ENCODE data around the gene PRKAR1A.
"Not testable (repeated sequence)": the region's sequence is repeated elsewhere in the genome, so short reads cannot be mapped to it uniquely, and the experiment has no call there.

Gene PRKAR1A

GRCh38 chr17:68511671-68512246 is 471 bp upstream of the PRKAR1A start:
- peak; percentile 81 for DNase-seq

DNA sequence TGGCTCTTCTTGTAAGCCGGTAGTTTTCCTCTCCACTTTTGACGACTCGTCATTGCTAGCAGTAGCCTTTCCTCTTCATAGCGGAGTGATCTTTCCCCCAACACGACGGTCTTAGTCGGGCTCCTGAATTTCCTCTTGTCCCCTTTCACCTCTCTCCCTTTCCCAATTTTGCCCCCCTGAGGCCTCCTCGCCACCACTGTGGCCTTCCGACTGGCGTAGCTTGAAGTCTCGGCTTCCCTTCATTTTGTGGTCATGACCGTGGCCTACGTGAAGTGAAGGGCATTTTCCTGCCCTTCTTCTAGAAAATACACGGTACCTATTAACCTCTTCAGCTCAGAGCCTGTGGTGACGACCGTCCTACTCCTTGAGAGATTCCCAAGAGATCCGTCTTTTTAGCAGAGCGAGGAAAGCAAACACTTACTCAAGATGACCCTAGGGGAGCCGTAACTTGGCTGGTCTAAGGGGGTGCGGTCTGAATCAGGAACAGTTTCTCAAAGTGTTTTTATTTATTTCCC is 787 bp downstream of the PRKAR1A start:
- DNase-seq: no peak

DNA sequence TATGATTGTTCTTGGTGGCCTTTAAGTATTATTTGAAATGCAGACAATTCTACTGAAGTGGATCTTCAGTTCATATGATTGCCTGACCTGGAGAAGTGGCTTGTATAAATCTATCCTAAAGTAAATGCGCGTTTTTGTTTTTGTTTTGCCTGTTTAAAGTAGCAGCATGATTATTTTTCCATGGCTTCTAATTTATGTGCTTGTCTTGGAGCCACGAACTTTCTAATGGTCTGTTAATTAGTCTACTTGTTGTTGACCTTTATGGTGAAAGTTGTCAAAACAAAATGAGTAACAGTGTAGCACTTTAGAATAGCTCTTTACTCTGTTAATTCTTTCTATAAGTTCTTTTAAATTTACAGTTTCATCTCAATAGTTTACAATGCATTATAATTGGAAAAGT is 1.7 kb downstream of the PRKAR1A start:
- no peak for DNase-seq

GRCh38 chr17:68514831-68515635 is 2.8 kb downstream of the PRKAR1A start:
- no peak for DNase-seq

DNA sequence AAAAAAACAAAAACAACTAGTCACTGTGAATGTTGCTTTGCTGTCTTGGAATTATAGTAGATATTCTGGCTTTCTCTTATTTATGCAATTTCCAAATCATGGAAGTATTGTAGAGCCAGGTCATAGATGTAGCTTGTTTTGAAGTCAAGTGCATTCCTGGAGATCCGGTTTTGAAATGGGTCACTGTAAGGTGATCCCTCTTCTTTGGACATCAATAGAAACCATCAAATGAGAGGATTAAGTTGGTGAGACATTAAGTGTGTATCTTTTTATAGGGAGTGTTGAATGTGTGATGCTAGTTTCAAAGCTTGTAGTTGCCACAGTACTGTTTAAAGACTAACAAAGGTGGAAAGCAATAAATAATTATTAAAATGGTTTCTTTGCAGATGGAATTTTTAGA is 4.5 kb downstream of the PRKAR1A start:
- DNase-seq: no peak

DNA sequence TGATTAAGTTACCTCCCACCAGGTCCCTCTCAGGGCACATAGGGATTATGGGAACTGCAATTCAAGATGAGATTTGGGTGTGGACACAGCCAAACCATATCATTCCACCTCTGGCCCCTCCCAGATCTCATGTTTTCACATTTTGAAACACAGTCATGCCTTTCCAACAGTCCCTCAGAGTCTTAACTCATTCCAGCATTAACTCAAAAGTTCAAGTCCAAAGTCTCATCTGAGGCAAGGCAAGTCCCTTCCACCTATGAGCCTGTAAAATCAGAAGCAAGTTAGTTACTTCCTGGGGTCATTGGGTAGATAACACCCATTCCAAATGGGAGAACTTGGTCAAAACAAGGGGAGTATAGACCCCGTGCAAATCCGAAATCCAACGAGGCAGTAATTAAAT is 5.4 kb downstream of the PRKAR1A start:
- DNase-seq: not testable (repeated sequence)

DNA sequence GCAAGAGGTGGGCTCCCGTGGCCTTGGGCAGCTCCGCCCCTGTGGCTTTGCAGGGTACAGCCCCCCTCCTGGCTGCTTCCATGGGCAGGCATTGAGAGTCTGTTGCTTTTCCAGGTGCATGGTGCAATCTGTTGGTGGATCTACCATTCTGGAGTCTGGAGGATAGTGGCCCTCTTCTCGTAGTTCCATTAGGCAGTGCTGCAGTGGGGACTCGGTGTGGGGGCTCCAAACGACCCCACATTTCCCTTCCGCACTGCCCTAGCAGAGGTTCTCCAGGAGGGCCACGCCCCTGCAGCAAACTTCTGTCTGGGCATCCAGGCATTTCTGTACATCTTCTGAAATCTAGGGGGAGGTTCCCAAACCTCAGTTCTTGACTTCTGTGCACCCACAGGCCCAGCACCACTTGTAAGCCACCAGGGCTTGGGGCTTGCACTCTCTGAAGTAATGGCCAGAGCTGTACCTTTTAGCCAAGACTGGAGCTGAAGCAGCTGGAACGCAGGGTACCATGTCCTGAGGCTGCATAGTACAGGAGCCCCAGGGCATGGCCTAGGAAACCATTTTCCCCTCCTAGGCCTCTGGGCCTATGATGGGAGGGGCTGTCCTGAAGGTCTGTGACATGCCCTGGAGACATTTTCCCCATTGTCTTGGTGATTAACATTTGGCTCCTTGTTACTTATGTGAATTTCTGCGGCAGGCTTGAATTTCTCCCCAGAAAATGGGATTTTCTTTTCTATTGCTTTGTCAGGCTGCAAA is 6.0 kb downstream of the PRKAR1A start:
- DNase-seq: no peak

DNA sequence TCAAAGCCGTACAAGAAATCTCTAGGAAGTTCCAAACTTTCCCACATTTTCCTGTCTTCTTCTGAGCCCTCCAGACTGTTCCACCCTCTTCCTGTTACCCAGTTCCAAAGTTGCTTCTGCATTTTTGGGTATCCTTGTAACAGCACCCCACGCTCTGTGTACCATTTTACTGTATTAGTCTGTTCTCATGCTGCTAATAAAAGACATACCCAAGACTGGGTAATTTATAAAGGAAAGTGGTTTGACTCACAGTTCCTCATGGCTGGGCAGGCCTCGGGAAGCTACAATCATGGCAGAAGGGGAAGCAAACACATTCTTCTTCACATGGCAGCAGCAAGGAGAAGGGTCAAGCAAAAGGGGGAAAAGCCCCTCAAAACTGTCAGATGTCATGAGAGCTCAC is 6.8 kb downstream of the PRKAR1A start:
- DNase-seq: not testable (repeated sequence)

GRCh38 chr17:68519911-68520310 is 7.7 kb downstream of the PRKAR1A start:
- no peak for DNase-seq

DNA sequence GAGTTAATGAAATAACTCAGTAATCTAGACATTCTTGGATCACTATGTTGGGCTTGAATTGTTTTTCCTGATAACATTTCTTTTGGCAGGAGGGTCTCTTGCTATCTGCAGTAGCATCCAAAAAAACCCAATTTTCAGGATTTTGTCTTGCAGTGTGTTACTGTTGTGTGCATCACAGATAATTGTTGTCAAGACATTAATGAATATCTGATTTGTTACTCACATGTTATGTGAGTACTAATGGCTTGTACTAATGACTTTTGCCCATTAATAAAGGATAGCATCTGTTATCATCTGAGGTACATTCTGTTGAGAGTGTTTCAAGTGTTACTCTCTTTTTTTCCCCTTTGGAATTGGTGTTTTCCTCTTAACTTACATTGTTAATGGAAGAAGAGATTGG is 10.0 kb downstream of the PRKAR1A start:
- no peak for DNase-seq

GRCh38 chr17:68526548-68526947 is 14.3 kb downstream of the PRKAR1A start:
- no peak for DNase-seq

DNA sequence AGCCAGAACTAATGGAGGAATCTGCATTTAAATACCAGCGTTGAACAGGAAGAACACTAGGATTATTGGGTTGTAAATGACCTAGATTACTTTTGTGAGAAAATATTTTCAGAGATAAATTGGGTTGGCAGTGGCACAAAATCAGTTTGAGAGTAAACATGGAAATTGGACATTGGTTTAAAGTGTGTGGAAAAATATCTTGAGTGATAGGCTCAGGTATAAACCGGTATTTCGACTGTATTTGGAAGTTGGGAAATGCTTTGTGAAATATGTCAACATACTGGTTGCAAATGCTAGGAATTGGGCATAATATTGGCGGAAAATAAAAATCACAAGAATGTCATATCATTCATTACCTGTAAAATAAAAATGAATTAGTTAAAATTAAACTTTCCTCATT is 15.1 kb downstream of the PRKAR1A start:
- no peak for DNase-seq

GRCh38 chr17:68531252-68531651 is 19.0 kb downstream of the PRKAR1A start:
- DNase-seq: no peak

DNA sequence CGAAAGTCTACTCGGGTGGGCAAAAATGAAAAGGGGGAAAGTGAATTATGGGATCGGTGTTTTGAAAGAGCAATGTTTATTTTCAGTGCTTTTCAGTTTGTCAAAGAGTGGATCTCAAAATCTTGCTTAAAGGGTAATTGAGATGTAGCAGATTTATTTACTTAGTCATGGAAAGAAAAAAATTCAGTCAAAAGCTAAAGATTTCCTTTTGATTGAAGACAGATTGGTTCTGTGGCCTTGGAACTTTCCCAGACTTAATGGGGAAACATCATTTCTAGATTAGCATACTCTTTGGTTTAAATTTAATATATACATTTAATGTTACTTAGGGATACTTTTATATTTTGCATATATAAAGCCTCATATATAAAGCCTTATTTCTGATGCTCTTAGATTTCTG is 20.6 kb downstream of the PRKAR1A start:
- no peak for DNase-seq

DNA sequence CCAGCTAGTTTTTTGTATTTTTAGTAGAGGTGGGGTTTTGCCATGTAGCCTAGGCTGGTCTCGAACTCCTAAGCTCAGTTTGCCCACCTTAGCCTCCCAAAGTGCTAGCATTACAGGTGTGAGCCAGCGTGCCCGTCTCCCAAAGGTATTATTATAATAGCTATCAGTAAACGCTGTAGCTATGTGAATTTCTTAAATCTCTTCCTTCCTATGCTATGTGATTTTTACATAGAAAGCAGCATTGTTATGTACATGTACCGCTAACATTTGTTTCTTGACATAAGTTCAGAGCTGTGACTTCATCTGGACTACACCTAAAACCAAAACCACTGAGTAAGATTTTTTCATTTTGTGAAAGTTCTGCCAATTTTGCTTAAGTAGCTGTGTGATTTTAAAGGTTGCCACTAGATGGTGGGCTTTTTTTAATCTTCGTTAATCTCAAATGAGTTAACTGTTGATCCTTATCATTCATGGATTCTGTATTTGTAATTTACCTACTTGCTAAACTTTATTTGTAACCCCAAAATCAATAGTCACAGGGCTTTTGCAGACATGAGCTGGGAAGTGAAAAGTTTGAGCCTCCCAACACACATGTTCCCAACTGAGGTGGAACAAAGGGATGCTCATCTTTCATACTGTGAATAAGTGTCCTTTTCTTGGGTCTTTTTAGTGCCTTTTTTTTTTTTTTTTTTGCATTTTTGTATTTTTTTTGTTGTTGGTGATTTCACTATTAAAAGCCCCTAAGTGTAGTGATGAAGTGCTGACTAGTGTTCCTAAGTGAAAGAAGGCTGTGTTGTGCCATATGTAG is 21.9 kb downstream of the PRKAR1A start:
- no peak for DNase-seq

GRCh38 chr17:68534695-68535088 is 22.5 kb downstream of the PRKAR1A start:
- no peak for DNase-seq

- no peak for DNase-seq
Measured at GRCh38 chr17:68535922-68536321, 23.7 kb downstream of the PRKAR1A start.

GRCh38 chr17:68539548-68540467 is 27.6 kb downstream of the PRKAR1A start:
- DNase-seq: no peak

DNA sequence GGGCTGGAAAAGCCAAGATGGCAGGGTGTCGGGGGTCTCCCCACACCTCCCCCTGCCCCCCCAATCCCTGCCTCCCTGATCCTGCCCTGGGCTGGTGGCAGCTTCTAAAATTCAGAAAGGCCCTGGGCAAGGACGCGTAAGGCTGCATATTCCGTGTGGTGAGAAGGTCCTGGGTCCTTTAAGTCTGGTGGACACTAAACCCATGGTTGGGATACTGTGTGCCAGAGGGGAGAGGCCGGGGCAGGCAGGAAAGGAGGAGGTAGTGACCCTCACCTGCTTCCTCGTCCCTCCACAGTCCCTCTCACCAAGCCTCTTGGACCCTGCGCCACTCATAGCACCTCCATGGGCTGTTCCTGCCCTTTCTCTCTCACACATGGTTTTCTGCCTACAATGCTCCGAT is 28.8 kb downstream of the PRKAR1A start:
- DNase-seq: no peak

DNA sequence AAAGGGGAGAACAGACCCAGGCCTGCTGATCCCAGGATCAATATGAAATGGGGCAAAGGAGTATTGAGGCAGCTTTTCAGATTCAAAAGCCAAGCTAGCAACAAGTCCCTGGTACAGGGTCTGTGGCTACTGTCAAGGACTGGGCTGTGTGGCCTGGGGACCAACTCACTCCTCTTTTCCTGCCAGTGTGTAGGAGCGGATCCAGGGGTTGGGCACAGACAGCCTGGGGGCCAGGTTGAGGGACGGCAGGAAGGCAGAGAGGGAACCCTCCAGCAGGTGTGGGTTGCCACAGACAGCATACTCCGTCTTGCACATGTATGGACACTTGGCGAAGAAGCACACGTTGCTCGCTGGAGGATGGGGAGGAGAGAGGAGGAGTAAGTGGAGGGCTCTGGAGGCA is 29.6 kb downstream of the PRKAR1A start:
- DNase-seq: no peak

- no peak for DNase-seq
Measured at GRCh38 chr17:68542698-68543463, 30.7 kb downstream of the PRKAR1A start.
